Measurements from ENCODE around the gene COX7A1. TPM values are rescaled to one million over a fixed set of nuclear protein-coding genes. Genes with fewer than 3 reads are reported as not detected.

Gene COX7A1
- total and polyA plus RNA-seq, 10 donors = 6.3 to 40.9 (median 23.4) TPM

DNA sequence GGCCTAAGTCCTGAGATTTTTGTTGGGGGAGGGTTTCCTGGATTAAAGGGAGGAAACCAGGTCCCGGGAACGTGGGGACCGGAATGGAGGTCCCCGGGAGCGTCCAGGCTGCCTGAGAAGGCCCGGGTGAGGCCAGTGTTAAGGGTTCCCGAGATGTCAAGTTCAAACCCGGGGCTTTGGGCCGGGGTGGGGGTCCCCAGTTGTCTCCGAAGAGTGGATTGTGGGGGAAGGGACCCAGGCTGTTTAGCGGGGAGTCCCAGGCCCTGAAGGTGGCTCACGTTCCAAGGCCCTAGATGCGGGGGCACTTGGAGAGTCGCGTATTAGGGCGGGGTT, 262 bp downstream of the COX7A1 start:
- intact Hi-C loops (cut with DNase I; ENCODE audit: low total_unique reads) = no loop called here
- no peaks in the 10 kb centered on the region for H3K9me3 ChIP-seq
- no peaks in the 10 kb centered on the region for H3K27me3 ChIP-seq (replicated peaks in 1 of 7)
- TF ChIP-seq POLR2A (IDR thresholded peaks at IDR 0.05) (no peak), POLR2AphosphoS5 (IDR thresholded peaks at IDR 0.05) (no peak)
- TF ChIP-seq, protein P1, sequence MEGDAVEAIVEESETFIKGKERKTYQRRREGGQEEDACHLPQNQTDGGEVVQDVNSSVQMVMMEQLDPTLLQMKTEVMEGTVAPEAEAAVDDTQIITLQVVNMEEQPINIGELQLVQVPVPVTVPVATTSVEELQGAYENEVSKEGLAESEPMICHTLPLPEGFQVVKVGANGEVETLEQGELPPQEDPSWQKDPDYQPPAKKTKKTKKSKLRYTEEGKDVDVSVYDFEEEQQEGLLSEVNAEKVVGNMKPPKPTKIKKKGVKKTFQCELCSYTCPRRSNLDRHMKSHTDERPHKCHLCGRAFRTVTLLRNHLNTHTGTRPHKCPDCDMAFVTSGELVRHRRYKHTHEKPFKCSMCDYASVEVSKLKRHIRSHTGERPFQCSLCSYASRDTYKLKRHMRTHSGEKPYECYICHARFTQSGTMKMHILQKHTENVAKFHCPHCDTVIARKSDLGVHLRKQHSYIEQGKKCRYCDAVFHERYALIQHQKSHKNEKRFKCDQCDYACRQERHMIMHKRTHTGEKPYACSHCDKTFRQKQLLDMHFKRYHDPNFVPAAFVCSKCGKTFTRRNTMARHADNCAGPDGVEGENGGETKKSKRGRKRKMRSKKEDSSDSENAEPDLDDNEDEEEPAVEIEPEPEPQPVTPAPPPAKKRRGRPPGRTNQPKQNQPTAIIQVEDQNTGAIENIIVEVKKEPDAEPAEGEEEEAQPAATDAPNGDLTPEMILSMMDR (IDR thresholded peaks at IDR 0.05 in 8 of 11, conservative IDR thresholded peaks at IDR 0.05 in 3 of 11) = no peak
- H3K4me1 ChIP-seq = peaks cover 0 to 38% (median 11%) of the 10 kb centered on the region in 6 donors
- WGBS, 5 donors = 60 to 77% (median 62%) methylated on average over 14 to 16 of the region's 16 CpGs
- H3K36me3 ChIP-seq = peaks cover 0 to 64% (median 38%) of the 10 kb centered on the region in 6 donors
- H3K4me3 ChIP-seq = peak overlapping the region; percentile 20 to 69 (median 42)
- H3K27ac ChIP-seq = peak overlapping the region; percentile 68 to 97 (median 89)
- DNase-seq = no peak

GRCh38 chr19:36151144-36152018, 866 bp downstream of the COX7A1 start:
- H3K4me1 ChIP-seq = peaks cover 0 to 38% (median 11%) of the 10 kb centered on the region in 6 donors
- H3K27me3 ChIP-seq (replicated peaks in 1 of 7) = no peaks in the 10 kb centered on the region
- 72 to 90% (median 74%) methylated on average over 35 to 47 of the region's 47 CpGs for WGBS, 5 donors
- peak; percentile 81 for DNase-seq
- H3K9me3 ChIP-seq = no peaks in the 10 kb centered on the region
- intact Hi-C loops (cut with DNase I; ENCODE audit: low total_unique reads) = no loop called here
- peak overlapping the region; percentile 20 to 69 (median 42) for H3K4me3 ChIP-seq
- TF ChIP-seq, protein P1 (IDR thresholded peaks at IDR 0.05 in 8 of 11, conservative IDR thresholded peaks at IDR 0.05 in 3 of 11) = no peak
- TF ChIP-seq POLR2A (IDR thresholded peaks at IDR 0.05) (no peak), POLR2AphosphoS5 (IDR thresholded peaks at IDR 0.05) (peak; percentile 83 to 88 (median 84))
- peaks cover 0 to 70% (median 44%) of the 10 kb centered on the region in 6 donors for H3K36me3 ChIP-seq
- peak overlapping the region; percentile 68 to 97 (median 89) for H3K27ac ChIP-seq

GRCh38 chr19:36150586-36150985, 1.7 kb downstream of the COX7A1 start:
- TF ChIP-seq, protein P1 (IDR thresholded peaks at IDR 0.05 in 8 of 11, conservative IDR thresholded peaks at IDR 0.05 in 3 of 11) = no peak
- TF ChIP-seq POLR2AphosphoS5 (IDR thresholded peaks at IDR 0.05) (no peak), POLR2A (IDR thresholded peaks at IDR 0.05) (no peak)
- Histone ChIP-seq H3K27ac (peak overlapping the region in 7 of 8 donors; percentile 84 to 97 (median 90)), H3K4me3 (peak overlapping the region in 2 of 8 donors; percentile 41 to 69), H3K9me3 (no peaks in the 10 kb centered on the region), H3K36me3 (peaks cover 0 to 78% (median 52%) of the 10 kb centered on the region in 6 donors), H3K27me3 (replicated peaks in 1 of 7) (no peaks in the 10 kb centered on the region), H3K4me1 (peaks cover 0 to 38% (median 11%) of the 10 kb centered on the region in 6 donors)
- intact Hi-C loops (cut with DNase I; ENCODE audit: low total_unique reads) = no loop called here
- DNase-seq = no peak
- WGBS, 5 donors = 76 to 85% (median 79%) methylated on average over 5 of the region's 5 CpGs

Measured in spleen (tissue), 11 donors.